HL-60 (cell line): Measurements from ENCODE around the gene P2RX1.

Source experiments
- DNase-seq, 2 experiments: peaks; one replicate each; pipeline ENCODE4 v3.0.0-alpha.2; 2010 to 2020; ENCODE audit warnings: low read depth in 1 of 2, low spot score in 1 of 2
- H3K27ac ChIP-seq: fragments of 250-450 bp; sonication (Bioruptor Pico); replicated peaks from 2 replicates; pipeline ENCODE4 v1.5.1; 2020; ENCODE audit warnings: mild to moderate bottlenecking, moderate library complexity
- H3K27me3 ChIP-seq: fragments of 250-450 bp; sonication (Bioruptor Pico); 2 replicates; pipeline ENCODE4 v1.5.1; 2021; ENCODE audit warnings: mild to moderate bottlenecking, moderate library complexity; ENCODE audit not compliant: insufficient read depth, poor library complexity, severe bottlenecking
- H3K4me3 ChIP-seq: replicated peaks from 2 replicates; pipeline ENCODE4 v1.5.1; 2011; ENCODE audit warnings: mild to moderate bottlenecking, control low read depth, low read length; ENCODE audit not compliant: insufficient read depth
- CTCF ChIP-seq: IDR thresholded peaks from one replicate; pipeline ENCODE4 v1.5.1; 2011; ENCODE audit warnings: low read length, control low read depth, inconsistent platforms; ENCODE audit not compliant: insufficient read depth
- GABPA ChIP-seq: IDR thresholded peaks from 2 replicates; pipeline ENCODE4 v1.6.1; 2012; ENCODE audit warnings: low read depth
- POLR2AphosphoS5 ChIP-seq: IDR thresholded peaks from 2 replicates; pipeline ENCODE4 v1.6.1; 2012; ENCODE audit warnings: low read depth
- REST ChIP-seq: IDR thresholded peaks from 2 replicates; pipeline ENCODE4 v1.6.1; 2012; ENCODE audit warnings: low read depth; ENCODE audit not compliant: insufficient replicate concordance
- SPI1 ChIP-seq: IDR thresholded peaks from 2 replicates; pipeline ENCODE4 v1.6.1; 2012; ENCODE audit warnings: low read depth, mild to moderate bottlenecking, borderline replicate concordance

Gene P2RX1

GRCh38 chr17:3852561-3852960 is 63.7 kb downstream of the P2RX1 start:
- DNase-seq: no peak
- no peaks in the 10 kb centered on the region for H3K27me3 ChIP-seq
- H3K27ac ChIP-seq: no peak overlapping the region

GRCh38 chr17:3851461-3852100 is 64.7 kb downstream of the P2RX1 start:
- Histone ChIP-seq H3K27ac (no peak overlapping the region), H3K4me3 (no peak overlapping the region), H3K27me3 (no peaks in the 10 kb centered on the region)
- no peak for DNase-seq
- TF ChIP-seq POLR2AphosphoS5 (no peak), CTCF (no peak), SPI1 (no peak), REST (no peak), GABPA (no peak)

More at GRCh38 chr17:3852561-3852960, 63.7 kb downstream of the P2RX1 start:
- H3K4me3 ChIP-seq: no peak overlapping the region
- no peak for TF ChIP-seq GABPA
- no peak for TF ChIP-seq SPI1
- no peak for TF ChIP-seq REST
- TF ChIP-seq CTCF: no peak
- TF ChIP-seq POLR2AphosphoS5: no peak

GRCh38 chr17:3848229-3848835 is 67.9 kb downstream of the P2RX1 start:
- no peaks in the 10 kb centered on the region for H3K27me3 ChIP-seq
- no peak for TF ChIP-seq GABPA
- no peak for TF ChIP-seq CTCF
- TF ChIP-seq SPI1: no peak; the same call in 1 of the 2 replicates
- TF ChIP-seq POLR2AphosphoS5: no peak
- TF ChIP-seq REST: no peak

More at GRCh38 chr17:3848229-3848835, 67.9 kb downstream of the P2RX1 start:
- Histone ChIP-seq H3K4me3 (no peak overlapping the region), H3K27ac (no peak overlapping the region)
- no peak for DNase-seq
